NCI-H1092 (cell line): ENCODE data around the gene RIN3.

Experiments used
- DNase-seq: peaks from one replicate; lab custom pipeline; 2025; lab: John Stamatoyannopoulos, UW

Gene RIN3

DNA sequence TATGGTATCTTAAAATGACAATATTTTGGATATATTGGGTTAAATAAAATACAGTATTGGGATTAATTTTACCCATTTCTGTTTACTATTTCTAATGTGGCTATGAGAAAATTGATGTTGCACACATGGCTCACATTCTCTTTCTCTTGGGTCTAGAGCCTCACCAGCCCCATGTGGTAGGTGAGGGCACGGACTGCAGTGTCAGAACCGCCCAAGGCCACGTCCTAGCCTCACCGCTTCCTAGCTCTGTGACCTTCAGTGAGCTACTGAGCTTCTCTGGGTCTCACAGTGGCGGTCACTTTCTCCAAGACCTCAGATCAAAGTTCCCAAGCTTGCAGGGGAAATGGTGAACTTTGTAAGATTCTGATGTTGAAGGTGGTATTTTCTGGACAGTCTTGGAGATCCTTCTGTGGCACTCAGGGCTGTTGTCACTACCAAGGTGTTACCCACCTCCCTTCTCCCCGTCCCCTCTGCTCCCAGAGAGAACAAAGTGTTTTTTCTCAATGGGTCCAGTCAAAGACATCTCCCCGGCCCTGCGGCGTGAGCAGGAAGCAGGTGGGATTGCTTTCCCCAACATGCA lies 87.6 kb downstream of the RIN3 start:
- DNase-seq = no peak

DNA sequence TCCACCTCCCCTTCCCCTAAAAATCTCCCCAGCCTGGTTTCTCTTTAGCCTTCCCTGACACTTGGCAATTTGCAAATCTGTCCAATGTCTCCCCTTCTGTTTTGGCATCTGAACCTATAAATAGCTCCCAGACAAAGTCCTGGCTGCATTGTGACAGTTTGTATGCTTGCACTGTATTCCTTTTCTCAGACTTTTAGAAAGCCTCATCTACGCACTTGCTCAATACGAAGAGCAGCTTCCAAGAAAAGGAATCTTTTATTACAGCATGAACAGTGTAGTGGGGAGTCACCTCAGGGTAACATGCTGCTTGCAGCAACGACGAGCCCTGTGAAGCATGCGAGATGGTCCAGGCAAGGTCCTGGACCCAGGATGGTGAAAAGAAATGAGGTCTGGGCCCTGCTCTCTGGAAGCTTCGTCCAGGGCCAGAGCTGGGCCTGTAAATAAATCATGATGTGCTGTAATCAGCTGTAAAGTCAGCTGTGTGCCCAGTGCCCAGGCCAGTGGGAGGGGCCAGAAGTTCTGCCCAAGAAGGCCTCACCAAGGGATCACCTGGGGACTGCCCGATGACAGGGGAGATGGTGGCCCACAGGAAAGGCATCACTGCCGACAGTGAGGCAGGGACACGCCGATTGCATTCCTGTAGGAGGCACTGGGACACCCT lies 88.3 kb downstream of the RIN3 start:
- DNase-seq = no peak

DNA sequence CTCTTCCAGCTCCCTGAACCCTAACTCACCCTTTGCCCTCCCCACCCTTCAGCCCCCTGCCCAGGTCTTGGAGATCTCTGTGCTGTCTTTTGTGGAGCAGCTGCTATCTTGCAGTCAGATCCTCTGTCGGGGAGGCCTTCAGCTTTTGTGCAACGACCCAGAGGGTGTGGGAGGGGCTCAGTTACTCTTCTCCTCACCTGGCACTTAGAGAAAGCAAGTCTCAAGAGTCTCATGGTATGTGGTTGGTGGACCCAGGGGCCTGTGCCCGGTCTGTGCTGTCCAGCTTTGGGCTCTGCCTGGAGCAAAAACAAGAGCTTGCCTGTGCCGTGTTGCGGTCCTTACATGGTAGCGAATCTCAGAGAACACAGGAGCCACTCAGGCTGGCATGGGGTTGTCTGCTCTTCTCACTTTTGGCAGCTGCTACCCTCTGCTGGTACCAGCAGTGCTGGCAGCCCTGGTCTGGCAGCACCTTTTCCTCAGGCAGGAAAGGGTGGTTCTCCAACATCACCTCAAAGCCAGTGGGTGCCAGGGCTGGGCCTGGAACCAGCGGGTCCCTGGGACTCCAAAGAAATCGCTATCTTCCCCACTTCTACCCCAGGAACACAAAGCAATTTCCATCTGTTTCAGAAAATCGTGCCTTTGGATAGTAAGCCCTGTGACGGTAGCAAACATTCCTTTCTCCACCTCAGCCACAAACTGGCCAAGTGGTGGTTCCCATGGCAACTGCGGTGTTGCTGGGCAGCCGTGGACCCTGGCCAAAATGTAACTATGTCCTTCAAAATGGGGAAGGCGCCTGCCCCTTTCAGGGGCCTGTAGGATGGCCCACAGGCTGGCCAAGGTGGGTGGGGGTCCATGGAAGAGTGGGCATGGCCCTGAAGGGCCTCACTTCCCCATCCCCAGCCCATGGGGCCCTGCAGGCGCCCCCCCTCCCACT lies 90.0 kb downstream of the RIN3 start:
- DNase-seq = peak; percentile 66

DNA sequence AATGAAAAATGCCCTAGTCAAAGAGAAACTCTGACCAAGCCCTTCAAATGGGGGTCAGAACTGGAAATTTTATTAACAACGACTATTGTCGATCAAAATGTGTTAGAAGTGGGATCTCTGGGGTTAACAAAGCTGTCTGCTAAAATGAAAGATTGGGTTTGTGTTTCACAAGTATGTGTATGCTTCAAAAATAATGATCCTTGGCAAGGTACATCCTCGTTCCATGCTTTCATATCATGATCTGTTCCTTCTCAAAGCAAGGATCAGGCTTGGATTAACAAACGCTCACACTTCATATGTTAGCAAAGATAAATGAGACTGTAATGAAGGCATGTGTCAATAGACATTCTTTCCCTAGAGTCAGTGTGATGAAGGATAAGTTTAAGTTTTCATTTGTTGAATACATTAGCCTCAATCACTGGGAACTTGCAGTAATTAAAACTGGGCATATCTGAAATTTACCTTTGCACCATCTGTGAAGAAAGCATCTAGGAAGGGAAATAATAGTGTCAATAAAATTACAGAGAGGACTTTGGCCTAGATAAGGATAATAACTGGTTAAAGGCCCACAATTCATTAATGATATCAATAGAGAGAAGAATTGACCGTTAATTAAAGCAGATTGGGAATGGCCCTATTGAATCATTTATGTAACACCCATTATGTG lies 91.8 kb downstream of the RIN3 start:
- no peak for DNase-seq

DNA sequence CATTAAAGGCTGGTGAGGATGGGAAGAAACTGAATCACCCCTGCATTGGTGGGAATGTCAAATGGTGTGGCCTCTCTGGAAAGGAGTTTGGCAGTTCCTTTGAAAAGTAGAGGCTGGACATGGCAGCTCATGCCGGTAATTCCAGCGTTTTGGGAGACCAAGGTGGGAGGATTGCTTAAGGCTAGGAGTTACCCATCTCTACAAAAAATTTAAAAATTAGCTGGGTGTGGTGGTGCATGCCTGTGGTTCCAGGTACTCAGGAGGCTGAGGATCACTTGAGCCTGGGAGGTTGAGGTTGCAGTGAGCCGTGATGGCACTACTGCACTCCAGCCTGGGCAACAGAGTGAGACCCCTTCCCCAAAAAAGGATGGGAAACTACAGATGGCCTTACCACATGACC lies 93.7 kb downstream of the RIN3 start:
- DNase-seq = no peak

DNA sequence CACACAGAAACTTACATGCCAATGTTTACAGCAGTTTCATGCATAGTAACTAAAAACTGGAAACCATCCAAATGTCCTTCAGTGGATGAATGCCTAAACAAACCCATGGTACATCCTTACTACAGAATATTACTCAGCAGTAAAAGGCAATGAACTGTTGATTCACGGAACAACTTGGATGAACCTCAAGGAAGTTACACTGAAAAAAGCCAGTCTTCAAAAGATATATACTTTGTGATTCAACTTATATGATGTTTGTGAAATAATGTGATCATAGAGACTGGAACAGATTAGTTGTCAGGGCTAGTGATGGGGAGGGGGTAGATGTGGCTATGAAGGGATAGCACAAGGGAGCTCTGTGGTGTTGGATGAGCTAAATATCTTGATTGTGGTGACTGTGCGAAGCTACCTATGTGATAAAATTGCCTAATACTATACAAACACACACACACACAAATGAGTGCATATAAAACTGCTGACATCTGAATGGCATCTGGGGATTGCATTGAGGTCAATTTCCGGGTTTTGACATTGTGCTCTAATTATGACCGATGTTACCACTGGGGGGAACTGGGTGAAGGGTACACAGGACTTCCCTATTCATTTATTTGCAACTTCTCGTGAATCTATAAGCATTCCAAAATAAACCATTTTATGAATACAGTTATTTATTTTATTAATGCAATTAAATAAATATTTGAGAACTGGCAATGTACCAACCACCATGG lies 94.3 kb downstream of the RIN3 start:
- DNase-seq = no peak

DNA sequence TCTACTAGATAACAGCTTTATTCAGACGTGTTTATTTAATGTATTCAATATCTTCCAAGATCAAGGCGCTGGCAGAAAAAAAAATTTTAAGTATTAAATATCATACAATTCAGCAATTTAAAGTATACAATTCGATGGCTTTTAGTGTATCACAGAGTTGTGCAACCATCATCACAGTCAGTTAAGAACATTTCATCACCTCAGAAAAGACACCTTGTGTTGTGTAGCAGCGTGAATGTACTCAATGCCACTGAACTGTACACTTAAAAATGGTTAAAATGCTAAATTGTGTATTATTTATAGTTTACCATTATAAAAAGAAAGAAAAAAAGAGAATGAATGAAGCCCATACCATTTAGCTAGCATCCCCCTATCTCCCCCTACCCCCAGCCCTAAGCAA lies 96.4 kb downstream of the RIN3 start:
- no peak for DNase-seq

DNA sequence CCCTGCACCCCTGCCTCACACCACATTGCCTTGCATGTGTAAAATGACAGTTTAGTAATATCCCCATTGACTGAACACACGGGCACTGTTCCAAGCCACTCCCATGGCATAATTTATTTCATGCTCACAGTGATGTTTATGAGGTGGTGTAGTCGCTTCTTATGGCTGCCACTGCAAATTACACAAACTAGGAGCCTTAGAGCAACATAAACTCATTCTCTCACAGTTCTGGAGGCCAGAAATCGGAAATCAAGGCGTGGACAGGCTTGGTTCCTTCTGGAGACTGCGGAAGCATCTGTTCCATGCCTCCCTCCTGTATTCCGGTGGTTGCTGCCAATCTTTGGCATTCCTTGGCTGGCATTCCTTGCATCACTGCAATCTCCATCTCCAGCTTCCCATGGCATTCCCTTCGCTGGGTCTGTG lies 97.3 kb downstream of the RIN3 start:
- no peak for DNase-seq

DNA sequence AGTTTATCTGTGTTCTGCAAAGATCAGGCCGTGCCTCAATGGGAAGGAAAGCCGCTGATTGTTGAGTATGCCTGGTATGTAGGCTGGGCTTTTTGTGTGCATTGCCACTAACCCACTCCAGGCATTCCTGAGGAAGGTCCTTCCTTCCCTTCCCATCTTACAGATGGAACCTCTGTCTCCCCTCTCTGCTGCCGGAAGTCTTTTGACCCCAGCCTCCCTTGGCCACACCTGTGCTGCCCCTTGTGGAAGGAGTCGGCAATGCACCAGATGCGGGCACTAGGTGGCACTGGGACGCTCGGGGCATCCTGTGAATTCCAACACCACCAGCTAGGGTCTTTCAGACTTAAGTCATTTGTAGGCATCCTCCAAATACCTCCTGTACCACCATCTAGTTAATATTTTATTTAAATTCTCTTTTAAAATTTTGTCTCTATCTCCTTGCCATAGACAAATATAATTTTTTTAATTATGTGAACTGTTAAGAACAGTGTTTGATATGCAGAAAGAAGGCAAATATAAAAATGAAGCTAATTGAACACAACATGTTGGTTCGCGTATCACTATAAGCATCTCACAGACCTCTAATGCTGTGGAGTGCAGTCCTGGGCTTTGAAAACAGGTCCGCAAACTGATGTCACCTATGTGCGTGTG lies 99.6 kb downstream of the RIN3 start:
- DNase-seq = peak; percentile 10

DNA sequence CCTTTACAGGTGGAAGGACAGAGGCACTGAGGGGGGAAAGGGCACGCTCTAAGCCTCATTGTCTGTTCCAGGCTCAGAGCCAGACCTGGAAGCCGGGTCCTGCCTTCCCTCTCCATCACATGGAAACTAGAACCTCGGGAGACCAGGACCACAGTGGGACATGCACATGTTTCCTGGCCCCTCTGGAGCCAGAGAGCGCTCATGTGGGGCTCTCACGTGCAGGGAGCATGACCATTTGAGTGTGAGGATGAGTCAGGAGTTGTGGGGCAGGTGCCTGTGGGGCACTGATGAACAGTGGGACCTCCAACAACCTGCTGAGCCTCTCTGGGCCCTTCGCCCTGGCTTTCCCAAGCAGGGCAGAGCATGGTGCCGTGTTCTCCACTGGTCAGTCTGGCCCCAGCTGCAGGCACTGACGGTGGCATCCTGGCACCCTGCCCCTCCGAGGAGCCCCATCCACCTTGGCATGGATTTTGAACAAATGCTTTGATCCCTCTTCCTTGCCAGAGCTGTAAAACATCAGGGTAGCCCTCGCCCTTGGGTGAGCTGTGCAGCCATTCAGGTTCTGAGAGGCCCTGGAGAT lies 100.2 kb downstream of the RIN3 start:
- no peak for DNase-seq

DNA sequence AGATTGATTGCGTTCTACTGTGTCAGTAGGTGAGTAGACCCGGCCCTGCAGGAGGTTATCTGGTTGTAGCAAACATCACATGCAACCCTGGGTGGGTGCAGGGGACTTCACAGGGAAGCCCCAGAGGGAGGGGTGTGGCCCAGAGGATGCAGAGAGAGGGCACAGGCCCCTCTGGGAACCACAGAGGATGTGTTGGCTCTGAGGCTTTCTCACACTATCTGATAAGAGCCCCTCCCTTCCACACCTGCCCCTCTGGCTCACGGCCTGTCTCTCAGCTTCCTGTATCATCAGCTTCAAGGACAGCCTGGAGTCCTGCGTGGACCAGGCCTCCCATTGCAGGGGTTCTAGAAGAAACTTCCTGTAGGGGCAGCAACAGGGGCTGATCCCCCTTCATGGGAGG lies 101.9 kb downstream of the RIN3 start:
- DNase-seq = no peak

DNA sequence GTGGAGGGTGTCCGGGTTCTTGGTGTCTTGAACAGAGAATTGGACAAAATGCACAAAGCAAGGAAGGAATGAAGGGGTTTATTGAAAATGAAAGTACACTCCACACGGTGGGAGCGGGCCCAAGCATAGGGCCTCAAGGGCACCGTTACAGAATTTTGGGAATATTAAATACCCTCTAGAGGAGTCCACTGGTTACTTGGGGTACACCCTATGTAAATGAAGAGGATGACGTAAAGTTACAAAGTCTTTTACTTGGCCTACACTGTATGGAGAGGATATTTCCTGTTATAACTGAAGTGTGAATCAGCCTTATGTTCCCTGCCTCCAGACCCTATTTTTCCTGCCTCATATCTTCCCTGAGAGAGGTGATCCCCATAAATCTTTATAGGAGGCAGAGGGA lies 102.6 kb downstream of the RIN3 start:
- no peak for DNase-seq

DNA sequence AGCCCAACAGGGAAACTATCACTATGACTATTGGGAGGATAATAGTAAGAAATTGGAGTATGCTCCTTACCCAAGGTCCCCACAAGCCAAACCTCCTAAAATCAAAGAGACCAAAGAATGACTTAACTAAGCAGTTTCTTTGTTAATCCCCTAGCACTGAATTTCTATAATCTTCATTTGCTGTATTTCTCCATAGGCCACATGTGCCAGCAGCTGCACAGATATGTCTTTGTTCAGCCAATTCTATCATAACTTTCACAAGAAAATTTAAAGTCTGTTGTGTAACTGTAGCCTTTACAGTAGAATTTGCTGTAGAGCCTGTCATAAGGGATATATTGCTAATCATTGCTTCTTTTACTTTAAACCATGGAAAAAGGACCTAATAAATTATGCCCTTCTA lies 104.0 kb downstream of the RIN3 start:
- DNase-seq = no peak

DNA sequence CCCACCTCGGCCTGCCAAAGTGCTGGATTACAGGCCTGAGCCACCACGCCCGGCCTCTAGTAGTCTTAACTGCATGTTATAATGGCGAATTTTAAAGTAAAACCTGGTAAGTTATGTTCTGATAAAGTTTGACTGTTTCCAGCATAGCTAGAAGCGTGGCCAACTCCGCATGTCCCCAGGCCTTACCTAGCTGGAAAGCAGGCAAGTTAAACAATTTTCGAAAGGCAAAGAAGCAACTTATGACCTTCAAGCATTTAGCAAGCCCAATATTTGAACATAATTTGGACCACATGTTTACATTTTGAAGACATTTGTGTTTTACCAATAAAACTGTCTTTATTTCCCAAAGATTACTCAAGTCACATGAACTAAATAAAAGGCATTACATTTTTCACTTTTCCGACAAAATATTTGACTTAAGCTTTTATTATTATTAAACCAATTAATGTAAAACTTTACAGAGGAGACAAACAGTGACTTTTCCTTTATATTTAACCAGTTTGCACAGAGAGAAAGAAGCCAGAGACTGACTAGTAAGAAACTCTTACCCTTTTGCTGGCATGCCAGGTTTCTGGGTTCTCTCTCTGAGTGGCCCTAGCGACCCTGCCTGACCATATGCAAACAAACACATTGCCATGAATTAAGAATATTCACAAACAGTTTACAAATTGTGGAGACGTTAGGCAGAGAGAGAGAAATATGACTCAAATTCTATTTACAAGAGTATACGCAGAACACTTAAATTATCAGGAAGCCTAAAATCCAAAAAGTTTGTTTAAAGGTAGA lies 106.3 kb downstream of the RIN3 start:
- DNase-seq = no peak

DNA sequence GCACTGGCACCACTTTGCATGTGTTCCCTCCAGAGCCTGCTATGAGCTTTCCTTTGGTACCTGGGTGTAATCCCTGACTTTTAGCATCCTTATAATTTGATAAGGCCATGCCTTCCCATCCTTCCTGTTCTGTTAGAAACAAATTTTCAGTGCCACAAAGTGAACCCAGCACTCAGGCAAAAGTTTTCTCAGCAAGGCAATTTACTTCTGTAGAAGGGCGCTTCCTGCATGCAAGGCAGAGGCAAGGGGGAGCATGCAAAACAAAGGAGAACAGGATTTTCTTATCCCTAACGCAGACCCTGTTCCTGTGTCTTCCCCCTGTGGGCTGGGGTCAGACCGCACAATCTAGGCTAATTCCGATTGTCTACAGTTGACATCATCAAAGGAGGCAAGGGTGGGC lies 108.7 kb downstream of the RIN3 start:
- no peak for DNase-seq

DNA sequence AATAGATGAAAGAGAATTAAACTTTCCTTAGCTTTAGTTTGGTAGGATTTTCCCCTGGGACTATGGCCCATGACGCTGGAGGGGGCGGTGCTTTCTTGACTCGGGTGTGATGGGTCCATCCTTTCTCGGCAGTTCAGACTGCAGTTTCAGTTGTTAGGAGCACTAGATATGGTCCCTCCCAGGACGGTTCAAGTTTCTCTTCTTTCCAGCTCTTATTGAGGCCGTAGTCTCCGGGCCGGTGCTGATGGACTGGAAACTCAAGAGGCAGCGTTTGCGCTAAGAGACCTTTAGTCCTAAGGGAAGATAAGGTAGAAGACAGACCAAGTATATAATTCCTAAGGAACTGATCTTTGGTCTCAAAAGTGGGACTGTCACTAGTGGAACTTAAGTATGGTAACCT lies 111.2 kb downstream of the RIN3 start:
- DNase-seq = no peak

DNA sequence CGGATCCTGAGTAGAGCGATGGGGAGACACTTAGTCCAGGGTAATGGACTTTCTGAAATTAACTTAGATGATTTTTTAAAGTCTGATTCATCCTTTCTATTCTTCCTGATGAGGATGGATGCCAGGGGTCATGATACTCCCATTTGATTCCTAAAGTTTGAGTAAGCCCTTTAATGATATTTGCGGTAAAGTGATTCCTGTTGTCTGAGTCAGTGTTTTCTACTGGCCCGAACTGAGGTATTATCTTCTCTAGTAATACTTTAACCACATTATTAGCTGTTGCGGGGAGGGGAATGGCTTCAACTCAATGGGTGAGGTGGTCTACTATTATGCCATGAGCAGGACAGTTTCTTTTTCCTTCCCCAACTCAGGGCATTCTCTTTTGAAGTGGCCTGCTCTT lies 111.6 kb downstream of the RIN3 start:
- DNase-seq = no peak

DNA sequence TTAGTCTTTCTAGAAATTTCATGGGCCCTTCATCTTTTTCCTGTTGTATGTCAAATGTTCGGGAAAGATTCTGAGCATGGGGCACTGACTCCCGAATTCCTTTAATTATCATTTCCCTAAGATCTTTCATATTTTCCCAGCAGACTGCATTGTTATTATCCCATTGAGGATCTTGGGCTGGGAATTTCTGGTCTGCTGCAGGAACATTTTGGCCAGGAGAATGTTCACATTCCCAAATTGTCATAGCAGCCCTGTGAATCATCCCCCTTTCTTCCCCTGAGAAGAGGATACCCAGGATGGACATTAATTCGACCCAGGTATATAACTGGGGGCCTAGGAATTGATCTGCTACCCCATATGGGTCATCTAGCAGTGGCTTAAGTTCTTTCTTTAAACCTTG lies 112.5 kb downstream of the RIN3 start:
- no peak for DNase-seq

DNA sequence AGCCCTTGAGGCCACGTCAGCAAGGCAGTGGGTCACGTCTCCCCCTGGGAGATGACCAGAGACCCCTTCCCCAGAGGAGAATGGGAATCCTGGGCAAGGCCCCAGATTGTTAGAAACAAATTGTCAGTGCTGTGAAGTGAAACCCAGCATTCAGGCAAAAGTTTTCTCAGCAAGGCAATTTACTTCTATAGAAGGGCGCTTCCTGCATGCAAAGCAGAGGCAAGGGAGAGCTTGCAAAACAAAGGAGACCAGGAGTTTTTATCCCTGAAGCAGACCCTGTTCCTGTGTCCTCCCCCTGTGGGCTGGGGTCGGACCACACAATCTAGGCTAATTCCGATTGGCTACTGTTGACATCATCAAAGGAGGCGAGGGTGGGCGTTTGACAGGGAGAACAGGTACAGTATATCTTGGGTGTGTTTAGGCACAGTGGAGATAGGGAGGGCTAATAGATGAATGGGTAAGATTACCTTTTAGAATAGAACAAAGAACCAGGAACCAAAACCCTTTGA lies 114.2 kb downstream of the RIN3 start:
- no peak for DNase-seq

DNA sequence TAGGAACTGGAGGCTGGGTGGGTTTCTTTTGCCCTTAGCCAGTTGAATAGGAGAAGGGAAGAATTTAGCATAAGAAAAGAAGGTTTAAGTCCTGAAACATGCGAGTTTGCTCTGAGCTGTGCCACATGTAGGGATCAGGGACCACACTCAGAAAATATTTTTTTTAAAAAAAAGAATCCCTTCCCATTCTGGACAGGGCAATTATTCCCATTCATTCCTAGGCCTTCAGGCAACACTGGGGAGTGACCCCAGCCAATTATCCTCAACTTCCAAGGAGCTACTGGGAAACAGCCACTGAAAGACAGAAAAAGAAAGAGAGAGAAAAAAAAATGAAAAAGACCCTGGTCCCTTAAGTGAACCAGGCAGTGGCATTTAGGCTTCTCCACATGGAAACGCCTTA lies 115.1 kb downstream of the RIN3 start:
- DNase-seq = no peak
